ENCODE results near the gene NR3C2. TPM values are rescaled to one million over a fixed set of nuclear protein-coding genes. Genes with fewer than 3 reads are reported as not detected.

The NR3C2 gene
- polyA plus RNA-seq, 1 donor from 2014 or later: 0.06 TPM

DNA sequence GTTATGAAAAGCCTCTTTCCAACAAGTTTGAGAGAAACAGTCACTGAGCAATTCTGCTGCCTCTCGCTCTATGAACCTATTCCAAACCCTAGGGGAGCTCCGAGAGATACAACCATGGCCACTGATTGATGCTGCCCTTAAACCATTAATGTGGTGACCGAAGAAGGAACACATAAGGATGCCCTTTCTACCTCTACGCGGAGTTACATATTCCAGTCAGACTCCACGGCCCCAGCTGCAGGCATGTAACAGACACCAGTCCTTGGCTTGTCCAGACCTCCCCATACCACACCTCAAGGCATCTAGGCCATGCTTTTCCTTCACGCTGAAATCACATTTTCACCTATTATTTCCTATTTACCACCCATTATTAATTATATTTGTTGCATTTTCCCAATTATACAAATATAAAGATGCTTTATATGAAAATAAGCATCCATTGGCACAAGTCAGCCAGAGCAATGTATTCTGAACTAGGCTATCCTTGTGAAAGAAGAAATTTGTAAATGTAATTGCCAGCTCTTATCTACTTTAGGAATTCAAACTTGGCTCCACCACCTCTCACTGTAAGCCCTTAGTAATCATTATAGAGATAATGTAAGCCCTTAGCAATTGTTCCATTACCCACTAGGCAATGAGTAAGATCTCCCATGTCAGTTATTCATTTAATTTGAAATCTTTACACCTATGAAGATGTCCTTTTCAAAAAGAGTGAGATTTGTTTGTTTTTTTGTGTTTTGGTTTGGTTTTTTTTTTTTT is 338.4 kb downstream of the NR3C2 start:
- TF ChIP-seq POLR2AphosphoS5 (IDR thresholded peaks at IDR 0.05): no peak
- TF ChIP-seq, protein P1, sequence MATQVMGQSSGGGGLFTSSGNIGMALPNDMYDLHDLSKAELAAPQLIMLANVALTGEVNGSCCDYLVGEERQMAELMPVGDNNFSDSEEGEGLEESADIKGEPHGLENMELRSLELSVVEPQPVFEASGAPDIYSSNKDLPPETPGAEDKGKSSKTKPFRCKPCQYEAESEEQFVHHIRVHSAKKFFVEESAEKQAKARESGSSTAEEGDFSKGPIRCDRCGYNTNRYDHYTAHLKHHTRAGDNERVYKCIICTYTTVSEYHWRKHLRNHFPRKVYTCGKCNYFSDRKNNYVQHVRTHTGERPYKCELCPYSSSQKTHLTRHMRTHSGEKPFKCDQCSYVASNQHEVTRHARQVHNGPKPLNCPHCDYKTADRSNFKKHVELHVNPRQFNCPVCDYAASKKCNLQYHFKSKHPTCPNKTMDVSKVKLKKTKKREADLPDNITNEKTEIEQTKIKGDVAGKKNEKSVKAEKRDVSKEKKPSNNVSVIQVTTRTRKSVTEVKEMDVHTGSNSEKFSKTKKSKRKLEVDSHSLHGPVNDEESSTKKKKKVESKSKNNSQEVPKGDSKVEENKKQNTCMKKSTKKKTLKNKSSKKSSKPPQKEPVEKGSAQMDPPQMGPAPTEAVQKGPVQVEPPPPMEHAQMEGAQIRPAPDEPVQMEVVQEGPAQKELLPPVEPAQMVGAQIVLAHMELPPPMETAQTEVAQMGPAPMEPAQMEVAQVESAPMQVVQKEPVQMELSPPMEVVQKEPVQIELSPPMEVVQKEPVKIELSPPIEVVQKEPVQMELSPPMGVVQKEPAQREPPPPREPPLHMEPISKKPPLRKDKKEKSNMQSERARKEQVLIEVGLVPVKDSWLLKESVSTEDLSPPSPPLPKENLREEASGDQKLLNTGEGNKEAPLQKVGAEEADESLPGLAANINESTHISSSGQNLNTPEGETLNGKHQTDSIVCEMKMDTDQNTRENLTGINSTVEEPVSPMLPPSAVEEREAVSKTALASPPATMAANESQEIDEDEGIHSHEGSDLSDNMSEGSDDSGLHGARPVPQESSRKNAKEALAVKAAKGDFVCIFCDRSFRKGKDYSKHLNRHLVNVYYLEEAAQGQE (IDR thresholded peaks at IDR 0.05; ENCODE audit: borderline replicate concordance): no peak
- TF ChIP-seq MXI1 (conservative IDR thresholded peaks at IDR 0.05; ENCODE audit: poor library complexity, severe bottlenecking): no peak
- TF ChIP-seq RAD21 (conservative IDR thresholded peaks at IDR 0.05): no peak
- TF ChIP-seq, protein P2, sequence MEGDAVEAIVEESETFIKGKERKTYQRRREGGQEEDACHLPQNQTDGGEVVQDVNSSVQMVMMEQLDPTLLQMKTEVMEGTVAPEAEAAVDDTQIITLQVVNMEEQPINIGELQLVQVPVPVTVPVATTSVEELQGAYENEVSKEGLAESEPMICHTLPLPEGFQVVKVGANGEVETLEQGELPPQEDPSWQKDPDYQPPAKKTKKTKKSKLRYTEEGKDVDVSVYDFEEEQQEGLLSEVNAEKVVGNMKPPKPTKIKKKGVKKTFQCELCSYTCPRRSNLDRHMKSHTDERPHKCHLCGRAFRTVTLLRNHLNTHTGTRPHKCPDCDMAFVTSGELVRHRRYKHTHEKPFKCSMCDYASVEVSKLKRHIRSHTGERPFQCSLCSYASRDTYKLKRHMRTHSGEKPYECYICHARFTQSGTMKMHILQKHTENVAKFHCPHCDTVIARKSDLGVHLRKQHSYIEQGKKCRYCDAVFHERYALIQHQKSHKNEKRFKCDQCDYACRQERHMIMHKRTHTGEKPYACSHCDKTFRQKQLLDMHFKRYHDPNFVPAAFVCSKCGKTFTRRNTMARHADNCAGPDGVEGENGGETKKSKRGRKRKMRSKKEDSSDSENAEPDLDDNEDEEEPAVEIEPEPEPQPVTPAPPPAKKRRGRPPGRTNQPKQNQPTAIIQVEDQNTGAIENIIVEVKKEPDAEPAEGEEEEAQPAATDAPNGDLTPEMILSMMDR (IDR thresholded peaks at IDR 0.05; ENCODE audit: poor library complexity, severe bottlenecking): no peak
- TF ChIP-seq SMC3 (conservative IDR thresholded peaks at IDR 0.05; ENCODE audit: poor library complexity): no peak
- TF ChIP-seq TAF1 (IDR thresholded peaks at IDR 0.05; ENCODE audit: low read depth): no peak
- TF ChIP-seq EP300 (conservative IDR thresholded peaks at IDR 0.05; ENCODE audit: poor library complexity, severe bottlenecking): no peak
- no peak for TF ChIP-seq EZH2 (IDR thresholded peaks at IDR 0.05; ENCODE audit: borderline replicate concordance, insufficient read depth, low read length, poor library complexity, severe bottlenecking)
- Histone ChIP-seq H3K9me3 (ENCODE audit: low read length) (no peaks in the 10 kb centered on the region), H4K20me1 (ENCODE audit: insufficient read depth) (no peaks in the 10 kb centered on the region), H3K9ac (ENCODE audit: low read length) (no peak overlapping the region), H3K79me2 (replicated peaks; ENCODE audit: insufficient read depth, low read length) (no peaks in the 10 kb centered on the region), H2AFZ (ENCODE audit: low read depth, low read length) (no peak overlapping the region), H3F3A (ENCODE audit: insufficient read depth, low read length, poor library complexity, severe bottlenecking) (no peaks in the 10 kb centered on the region), H3K9me2 (ENCODE audit: insufficient read depth, low read length) (no peaks in the 10 kb centered on the region), H3K4me2 (ENCODE audit: low read length) (no peak overlapping the region), H3K27me3 (ENCODE audit: insufficient read depth, low read depth, low read length) (no peaks in the 10 kb centered on the region), H3K36me3 (ENCODE audit: insufficient read depth, low read length) (no peaks in the 10 kb centered on the region), H3K4me3 (ENCODE audit: low read length) (no peak overlapping the region), H3K27ac (ENCODE audit: low read length) (no peak overlapping the region)

DNA sequence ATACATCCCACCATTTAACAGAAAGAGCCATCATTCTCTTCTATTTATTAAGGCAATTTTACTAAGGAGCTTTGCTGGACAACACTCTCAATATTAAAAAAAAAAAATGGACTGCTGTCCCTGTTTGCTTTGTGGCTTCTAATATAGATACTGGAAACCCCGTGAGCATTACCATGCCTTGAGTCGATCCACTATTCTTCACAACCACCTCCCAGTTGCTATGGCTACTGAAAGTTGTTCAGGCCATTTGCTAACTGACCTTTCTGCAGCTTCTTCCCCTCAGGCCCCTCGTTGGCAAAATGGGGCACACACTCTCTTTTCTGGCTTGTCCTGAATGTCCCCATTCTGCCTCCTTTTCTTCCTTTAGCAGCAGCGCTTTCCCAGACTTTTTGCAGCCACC is 340.4 kb downstream of the NR3C2 start:
- H3K9me3 ChIP-seq (ENCODE audit: low read length): no peaks in the 10 kb centered on the region
- no peaks in the 10 kb centered on the region for H3K79me2 ChIP-seq (replicated peaks; ENCODE audit: insufficient read depth, low read length)
- H3K9ac ChIP-seq (ENCODE audit: low read length): no peak overlapping the region
- no peak overlapping the region for H2AFZ ChIP-seq (ENCODE audit: low read depth, low read length)
- no peaks in the 10 kb centered on the region for H3K27me3 ChIP-seq (ENCODE audit: insufficient read depth, low read depth, low read length)
- no peak overlapping the region for H3K27ac ChIP-seq (ENCODE audit: low read length)
- no peak overlapping the region for H3K4me2 ChIP-seq (ENCODE audit: low read length)
- TF ChIP-seq SMC3 (conservative IDR thresholded peaks at IDR 0.05; ENCODE audit: poor library complexity) (no peak), EP300 (conservative IDR thresholded peaks at IDR 0.05; ENCODE audit: poor library complexity, severe bottlenecking) (no peak), EZH2 (IDR thresholded peaks at IDR 0.05; ENCODE audit: borderline replicate concordance, insufficient read depth, low read length, poor library complexity, severe bottlenecking) (no peak), MXI1 (conservative IDR thresholded peaks at IDR 0.05; ENCODE audit: poor library complexity, severe bottlenecking) (no peak), RAD21 (conservative IDR thresholded peaks at IDR 0.05) (no peak), TAF1 (IDR thresholded peaks at IDR 0.05; ENCODE audit: low read depth) (no peak), POLR2AphosphoS5 (IDR thresholded peaks at IDR 0.05) (no peak)
- TF ChIP-seq, protein P1 (IDR thresholded peaks at IDR 0.05; ENCODE audit: borderline replicate concordance): no peak
- TF ChIP-seq, protein P2 (IDR thresholded peaks at IDR 0.05; ENCODE audit: poor library complexity, severe bottlenecking): no peak
- no peaks in the 10 kb centered on the region for H3K9me2 ChIP-seq (ENCODE audit: insufficient read depth, low read length)
- no peaks in the 10 kb centered on the region for H3K36me3 ChIP-seq (ENCODE audit: insufficient read depth, low read length)
- no peak overlapping the region for H3K4me3 ChIP-seq (ENCODE audit: low read length)
- no peaks in the 10 kb centered on the region for H4K20me1 ChIP-seq (ENCODE audit: insufficient read depth)
- no peaks in the 10 kb centered on the region for H3F3A ChIP-seq (ENCODE audit: insufficient read depth, low read length, poor library complexity, severe bottlenecking)

Data from neural cell (in vitro differentiated cells).